Chondrocyte (in vitro differentiated cells): ENCODE data around the gene SPG7. TPM values are rescaled to one million over a fixed set of nuclear protein-coding genes. Genes with fewer than 3 reads are reported as not detected.
A peak's percentile ranks its signal among the peaks of the same experiment; 100 is the strongest.

ENCODE experiments used
- DNase-seq: peaks from one replicate; pipeline ENCODE4 v3.0.0; 2021; ENCODE audit warnings: mixed read lengths, low spot score
- H3K27ac Mint-ChIP-seq: one replicate; pipeline ENCODE4 v1.8.0; 2021; ENCODE audit warnings: mild to moderate bottlenecking, moderate library complexity, mixed read lengths; ENCODE audit not compliant: unreplicated experiment
- H3K27me3 Mint-ChIP-seq: 2 replicates; pipeline ENCODE4 v1.8.0; 2021; ENCODE audit warnings: low read depth, mixed read lengths
- H3K36me3 Mint-ChIP-seq: 2 replicates; pipeline ENCODE4 v1.8.0; 2021; ENCODE audit warnings: low read depth, mixed read lengths
- H3K4me1 Mint-ChIP-seq: 2 replicates; pipeline ENCODE4 v1.8.0; 2021; ENCODE audit warnings: low read depth, mild to moderate bottlenecking, mixed read lengths
- H3K4me3 Mint-ChIP-seq: one replicate; pipeline ENCODE4 v1.8.0; 2021; ENCODE audit warnings: mild to moderate bottlenecking, moderate library complexity, mixed read lengths; ENCODE audit not compliant: unreplicated experiment
- H3K9me3 Mint-ChIP-seq: 2 replicates; pipeline ENCODE4 v1.8.0; 2021; ENCODE audit warnings: low read depth, mixed read lengths
- CTCF ChIP-seq: fragments of 200-600 bp; sonication (generic); IDR thresholded peaks from 2 replicates; pipeline ENCODE4 v1.5.0; 2021; ENCODE audit warnings: antibody characterized with exemption, mild to moderate bottlenecking, moderate library complexity
- total RNA-seq: library from RNA; stranded (reverse); gene quantifications from 3 replicates; pipeline ENCODE4 v1.2.1, GENCODE V29; 2021

Gene SPG7
- total RNA-seq, 1 donor from 2014 or later = 87.6 TPM

GRCh38 chr16:89561142-89561883, 53.1 kb downstream of the SPG7 start:
- TF ChIP-seq CTCF = no peak
- H3K36me3 Mint-ChIP-seq = peaks cover 32% of the 10 kb centered on the region
- H3K4me3 Mint-ChIP-seq = peak overlapping the region; percentile 92
- DNase-seq = no peak
- H3K9me3 Mint-ChIP-seq = no peaks in the 10 kb centered on the region
- H3K27ac Mint-ChIP-seq = peak overlapping the region; percentile 61
- peaks cover 62% of the 10 kb centered on the region for H3K4me1 Mint-ChIP-seq
- no peaks in the 10 kb centered on the region for H3K27me3 Mint-ChIP-seq

- Mint-ChIP-seq H3K36me3 (peaks cover 32% of the 10 kb centered on the region), H3K27ac (peak overlapping the region; percentile 61), H3K4me1 (peaks cover 64% of the 10 kb centered on the region), H3K27me3 (no peaks in the 10 kb centered on the region), H3K9me3 (no peaks in the 10 kb centered on the region), H3K4me3 (peak overlapping the region; percentile 92)
- TF ChIP-seq CTCF = no peak
- no peak for DNase-seq
Measured at GRCh38 chr16:89561884-89562599, 53.8 kb downstream of the SPG7 start.

- DNase-seq = no peak
- Mint-ChIP-seq H3K36me3 (peaks cover 32% of the 10 kb centered on the region), H3K4me1 (peaks cover 61% of the 10 kb centered on the region), H3K4me3 (peak overlapping the region; percentile 92), H3K27ac (peak overlapping the region; percentile 51), H3K27me3 (no peaks in the 10 kb centered on the region), H3K9me3 (no peaks in the 10 kb centered on the region)
- TF ChIP-seq CTCF = no peak
Measured at GRCh38 chr16:89562939-89563338, 54.7 kb downstream of the SPG7 start.

GRCh38 chr16:89563639-89564392, 55.6 kb downstream of the SPG7 start:
- no peak for TF ChIP-seq CTCF
- peaks cover 61% of the 10 kb centered on the region for H3K4me1 Mint-ChIP-seq
- no peaks in the 10 kb centered on the region for H3K27me3 Mint-ChIP-seq
- no peak for DNase-seq
- H3K9me3 Mint-ChIP-seq = no peaks in the 10 kb centered on the region
- H3K36me3 Mint-ChIP-seq = peaks cover 32% of the 10 kb centered on the region
- H3K27ac Mint-ChIP-seq = no peak overlapping the region
- H3K4me3 Mint-ChIP-seq = no peak overlapping the region
